ENCODE data around the gene CEP85. TPM values are rescaled to one million over a fixed set of nuclear protein-coding genes. Genes with fewer than 3 reads are reported as not detected.
"Not testable (repeated sequence)": the region's sequence is repeated elsewhere in the genome, so short reads cannot be mapped to it uniquely, and the experiment has no call there.

Gene CEP85
- total RNA-seq, 1 donor from 2014 or later: 91.1 TPM

GRCh38 chr1:26302733-26303405 is 68.9 kb downstream of the CEP85 start:
- intact Hi-C loops (cut with micrococcal nuclease): no loop called here
- DNase-seq: peak; percentile 53
- peak; percentile 61 for ATAC-seq

- ATAC-seq: no peak
- intact Hi-C loops (cut with micrococcal nuclease): no loop called here
- no peak for DNase-seq
Measured at GRCh38 chr1:26305667-26306289, 71.8 kb downstream of the CEP85 start.

DNA sequence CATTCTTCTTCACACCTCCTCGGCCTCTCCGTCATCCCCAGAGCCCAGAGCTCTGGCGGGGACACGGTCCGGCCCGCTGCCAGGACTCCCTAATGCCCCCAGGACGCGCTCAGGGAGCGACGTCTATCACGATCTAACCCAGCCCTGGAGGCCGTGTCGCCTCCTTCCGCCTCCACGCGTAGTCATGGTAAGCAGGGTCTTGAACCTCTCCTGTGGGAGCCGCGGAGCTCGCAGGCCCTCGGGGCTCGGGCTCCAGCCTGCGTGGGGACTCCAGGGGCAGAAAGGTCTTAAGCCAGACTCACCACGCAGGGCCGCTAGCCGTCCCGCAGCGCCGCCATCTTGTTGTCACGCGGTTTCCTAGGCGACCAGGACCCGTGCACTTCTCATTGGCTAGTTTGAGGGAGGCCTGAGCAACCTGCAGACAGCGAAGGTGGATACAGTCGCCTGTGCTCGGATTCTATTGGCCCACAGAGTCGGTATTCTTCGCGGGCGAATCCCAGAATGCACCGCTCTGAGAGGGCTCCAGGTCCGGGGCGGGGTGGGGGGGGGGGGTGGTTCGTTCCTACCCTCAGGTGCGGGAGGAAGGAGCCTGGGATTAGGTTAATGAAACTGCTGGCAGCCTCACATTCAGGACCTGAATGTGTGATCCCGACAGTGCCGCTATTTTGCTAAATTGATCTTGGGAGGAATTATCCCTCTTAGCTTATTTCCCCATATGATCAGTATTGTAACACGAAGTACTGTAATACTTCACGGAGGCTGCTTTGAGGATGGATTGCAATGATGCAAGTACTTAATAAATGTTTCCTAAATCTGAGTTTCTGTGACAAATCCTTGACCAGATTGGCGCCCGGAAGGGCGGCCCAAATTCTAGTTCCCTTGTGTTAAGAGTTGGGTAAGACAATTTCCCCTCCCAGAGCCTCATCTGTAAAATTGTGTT is 72.6 kb downstream of the CEP85 start, which contains the start of gene UBXN11:
Gene UBXN11, minus strand, starts transcription at position 347 of the 940 bp plus-strand sequence. CDS start 3,753 bp downstream, outside the sequence.
- peak; percentile 94 for ATAC-seq
- peak; percentile 92 for DNase-seq

DNA sequence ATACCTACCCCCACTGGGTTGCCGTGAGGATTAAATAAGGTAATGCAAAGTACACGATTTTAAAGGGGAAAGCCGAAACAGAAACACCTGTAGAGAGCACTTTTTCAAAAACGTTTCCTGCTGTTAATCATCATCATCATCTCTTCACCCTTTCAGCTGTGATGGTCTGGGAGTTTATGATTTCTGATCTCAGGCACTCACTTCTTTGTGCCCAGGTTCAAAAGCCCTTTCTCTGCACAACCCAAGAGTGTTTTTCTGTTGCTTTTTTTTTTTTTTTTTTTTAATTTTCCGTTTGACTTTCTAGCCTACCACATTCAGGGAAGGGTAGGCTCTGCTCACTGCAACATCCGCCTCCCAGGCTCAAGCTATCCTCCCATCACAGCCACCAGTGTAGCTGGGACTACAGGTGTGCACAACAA is 73.4 kb downstream of the CEP85 start:
- no peak for ATAC-seq
- intact Hi-C loops (cut with micrococcal nuclease): no loop called here
- no peak for DNase-seq

More for the DNA sequence above, 72.6 kb downstream of the CEP85 start, which contains the start of gene UBXN11:
- intact Hi-C loops (cut with micrococcal nuclease): no loop called here

DNA sequence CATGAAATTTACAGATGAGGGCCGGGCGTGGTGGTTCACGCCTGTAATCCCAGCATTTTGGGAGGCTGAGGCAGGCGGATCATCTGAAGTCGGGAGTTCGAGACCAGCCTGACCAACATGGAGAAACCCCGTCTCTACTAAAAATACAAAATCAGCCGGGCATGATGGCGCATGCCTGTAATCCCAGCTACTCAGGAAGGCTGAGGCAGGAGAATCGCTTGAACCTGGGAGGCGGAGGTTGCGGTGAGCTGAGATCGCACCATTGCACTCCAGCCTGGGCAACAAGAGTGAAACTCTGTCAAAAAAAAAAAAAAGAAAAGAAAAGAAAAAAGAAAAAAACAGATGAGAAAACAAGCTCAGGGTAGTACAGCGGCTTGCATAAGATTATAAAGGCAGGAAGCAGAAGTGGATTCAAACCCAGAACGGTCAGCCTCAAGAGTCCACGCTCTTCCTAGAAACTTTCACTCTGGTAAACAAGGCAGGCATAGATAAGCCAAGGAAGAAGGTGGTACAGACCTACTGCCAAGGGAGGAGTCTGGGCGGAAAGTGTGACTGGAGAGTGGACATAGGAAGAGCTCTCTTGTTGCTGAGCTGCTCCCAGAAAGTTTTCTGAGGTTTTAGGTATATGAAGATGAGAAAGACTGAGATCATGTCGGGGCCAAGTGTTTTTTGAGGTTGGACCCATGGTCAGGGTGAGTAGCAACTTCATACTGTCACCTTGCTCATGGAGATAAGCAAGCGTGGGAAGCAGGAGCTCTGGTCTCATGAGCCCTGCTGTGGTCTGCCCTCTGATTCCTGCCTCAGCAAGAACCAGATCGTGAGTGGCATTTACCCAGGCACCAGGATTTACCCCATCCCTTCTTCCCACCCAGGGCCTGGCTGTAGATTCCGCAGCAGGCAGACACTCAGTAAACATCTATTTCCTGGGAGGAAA is 74.2 kb downstream of the CEP85 start:
- ATAC-seq; DNase-seq; intact Hi-C loops (cut with micrococcal nuclease): not testable (repeated sequence)

DNA sequence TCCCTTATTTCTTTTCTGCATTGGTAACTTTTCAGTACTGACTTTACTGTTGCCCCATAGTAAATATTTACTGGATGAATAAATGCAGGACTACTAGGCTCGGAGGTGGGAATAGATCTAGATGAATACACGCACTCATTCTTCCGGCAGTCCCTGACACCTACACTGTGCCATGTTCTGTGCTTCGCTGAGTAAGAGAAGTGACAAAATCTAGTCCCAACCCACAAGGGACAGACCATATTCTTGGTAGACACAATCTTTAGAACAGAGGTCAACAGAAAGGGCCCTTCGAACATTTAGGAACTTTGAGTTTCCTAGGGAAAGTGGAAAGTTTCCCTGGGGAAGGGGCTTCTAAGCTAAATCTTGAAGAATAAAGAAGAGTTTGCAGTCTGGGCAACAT is 80.5 kb downstream of the CEP85 start:
- ATAC-seq (no peak), DNase-seq (no peak)
- intact Hi-C loops (cut with micrococcal nuclease): no loop called here

GRCh38 chr1:26315874-26316850 is 82.2 kb downstream of the CEP85 start:
- ATAC-seq: no peak
- no peak for DNase-seq
- intact Hi-C loops (cut with micrococcal nuclease): no loop called here

- ATAC-seq: no peak
Measured at GRCh38 chr1:26317146-26317545, 83.1 kb downstream of the CEP85 start.

DNA sequence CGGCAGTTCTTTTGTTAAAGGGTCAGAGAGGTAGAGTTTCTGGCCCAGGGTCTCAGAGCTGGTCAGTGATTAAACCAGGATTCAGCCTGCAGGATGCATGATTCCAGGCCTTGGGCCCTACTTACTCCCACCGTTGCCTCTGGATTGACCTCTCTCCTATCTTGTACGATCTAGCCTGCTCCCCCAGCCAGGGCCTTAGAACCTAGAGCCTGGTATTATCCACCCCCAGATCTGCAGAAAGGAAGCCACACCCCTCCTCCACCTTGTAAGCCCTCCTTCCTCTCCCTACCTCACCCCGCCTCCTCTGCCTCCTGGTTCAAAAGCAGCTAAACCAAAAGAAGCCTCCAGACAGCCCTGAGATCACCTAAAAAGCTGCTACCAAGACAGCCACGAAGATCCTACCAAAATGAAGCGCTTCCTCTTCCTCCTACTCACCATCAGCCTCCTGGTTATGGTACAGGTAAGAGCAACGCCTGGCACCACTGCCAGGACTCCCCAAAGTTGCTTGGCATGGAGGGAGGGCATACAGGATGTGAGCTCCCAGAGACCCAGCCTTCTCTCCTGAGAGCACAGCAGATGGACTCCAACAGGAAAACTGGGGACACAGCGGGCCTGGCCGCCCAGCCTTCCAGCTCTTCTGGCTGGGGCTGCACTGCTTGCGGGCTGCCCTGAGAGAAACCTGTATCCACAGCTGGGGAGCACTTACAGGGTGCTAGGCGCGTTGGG is 83.8 kb downstream of the CEP85 start, which contains the start of gene CD52:
Gene CD52, plus strand, starts transcription at position 347 of the 726 bp plus-strand sequence. Its CDS starts 60 bp downstream, at position 407.
- no peak for ATAC-seq
- intact Hi-C loops (cut with micrococcal nuclease): no loop called here
- DNase-seq: no peak

More at GRCh38 chr1:26317146-26317545, 83.1 kb downstream of the CEP85 start:
- intact Hi-C loops (cut with micrococcal nuclease): no loop called here
- DNase-seq: no peak

DNA sequence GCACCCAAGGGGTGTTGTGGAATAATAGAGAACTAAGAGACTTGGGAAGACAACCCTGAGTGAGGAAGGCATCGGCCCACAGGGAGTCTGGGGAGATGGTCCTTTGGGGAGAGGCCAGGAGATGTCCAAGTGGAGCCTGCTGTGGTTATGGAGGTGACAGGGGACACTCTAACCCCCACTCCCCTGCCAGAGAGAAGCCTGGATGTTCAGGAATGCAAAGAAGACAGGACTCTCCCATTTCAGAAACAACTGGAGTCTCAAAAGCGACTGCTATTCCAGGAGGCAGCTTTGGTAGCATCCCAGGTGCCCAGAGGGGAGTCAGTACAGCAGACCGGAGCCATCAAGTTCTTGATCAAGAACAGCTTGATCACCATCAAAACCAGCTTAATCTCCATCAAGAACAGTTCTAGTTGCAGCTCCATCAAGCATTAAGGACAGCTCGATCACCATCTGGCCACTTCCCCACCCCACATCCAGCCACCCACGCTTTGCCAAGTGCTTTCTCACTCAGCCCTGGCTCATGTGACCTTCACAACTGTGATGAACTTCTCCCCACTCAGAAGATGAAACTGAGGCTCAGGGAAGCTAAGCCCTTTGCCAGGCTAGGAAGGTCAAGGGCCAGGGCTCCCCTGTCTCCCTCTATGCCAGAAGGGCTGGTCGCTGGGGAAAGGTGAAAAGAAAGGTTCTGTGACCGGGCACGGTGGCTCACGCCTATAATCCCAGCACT is 84.5 kb downstream of the CEP85 start:
- intact Hi-C loops (cut with micrococcal nuclease): no loop called here
- peak; percentile 30 for ATAC-seq
- peak; percentile 45 for DNase-seq

DNA sequence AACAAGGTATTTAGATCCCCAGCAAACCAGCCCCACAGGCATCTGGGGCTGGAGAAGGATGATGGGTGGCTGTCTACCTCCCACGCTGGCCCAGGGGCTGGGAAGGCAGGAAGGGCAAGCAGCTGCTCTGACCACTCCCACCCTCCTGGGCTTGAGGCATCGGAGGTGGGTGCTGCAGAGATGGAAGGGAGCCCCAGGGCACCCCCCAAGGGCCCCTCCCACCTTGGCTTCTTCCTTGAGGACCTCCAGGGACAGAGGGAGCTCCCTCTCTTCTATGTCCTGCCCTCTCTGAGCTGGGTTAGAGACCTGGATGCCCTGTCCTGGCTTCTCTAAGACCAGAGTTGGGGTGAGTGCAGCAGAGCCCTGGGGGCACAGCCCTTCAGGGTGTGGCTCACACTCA is 86.9 kb downstream of the CEP85 start:
- peak; percentile 16 for ATAC-seq
- intact Hi-C loops (cut with micrococcal nuclease): loop anchor here (5.0 kb wide), 1 partner anchor 44 kb away; no protein-coding TSS in a partner anchor
- no peak for DNase-seq

GRCh38 chr1:26321315-26322041 is 87.5 kb downstream of the CEP85 start:
- intact Hi-C loops (cut with micrococcal nuclease): loop anchor here (5.0 kb wide), 1 partner anchor 44 kb away; no protein-coding TSS in a partner anchor
- DNase-seq: peak; percentile 94
- peak; percentile 93 for ATAC-seq

- DNase-seq (no peak), ATAC-seq (no peak)
- intact Hi-C loops (cut with micrococcal nuclease): loop anchor here (5.0 kb wide), 1 partner anchor 45 kb away; no protein-coding TSS in a partner anchor
Measured at GRCh38 chr1:26322042-26322331, 88.0 kb downstream of the CEP85 start.

DNA sequence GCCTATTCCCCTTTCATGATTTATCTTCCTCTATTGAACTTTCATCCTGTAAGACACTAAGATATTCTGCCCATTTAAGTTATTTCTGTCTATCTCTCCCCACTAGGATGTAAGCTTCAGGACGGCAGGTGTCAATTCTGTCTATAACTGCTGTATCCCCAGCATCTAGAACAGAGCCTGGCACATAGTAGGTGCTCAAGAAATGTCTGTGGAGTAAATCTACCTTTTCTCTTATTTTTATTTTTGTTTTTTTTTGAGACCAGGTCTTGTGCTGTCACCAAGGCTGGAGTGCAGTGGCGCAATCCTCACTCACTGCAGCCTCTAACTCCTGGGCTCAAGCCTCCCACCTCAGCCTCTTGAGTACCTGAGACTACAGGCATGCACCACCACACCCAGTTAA is 89.4 kb downstream of the CEP85 start:
- no peak for ATAC-seq

DNA sequence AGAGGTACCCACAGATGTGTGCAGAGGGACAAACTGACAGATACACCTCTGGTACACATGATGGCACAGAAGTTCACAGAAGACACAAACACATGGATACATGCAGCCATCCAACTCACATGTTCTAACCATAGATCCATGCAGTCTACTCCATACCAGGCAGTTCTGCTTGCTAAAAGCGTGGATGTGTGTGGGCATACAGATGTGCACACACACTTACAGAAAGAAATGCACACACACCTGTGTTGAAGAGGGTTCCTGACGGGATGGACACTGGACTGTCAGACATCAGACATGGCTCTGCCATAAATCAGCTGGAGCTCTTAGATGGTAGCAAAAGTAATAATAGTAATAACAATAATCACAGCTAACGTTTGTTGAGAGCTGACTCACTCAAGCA is 90.5 kb downstream of the CEP85 start:
- DNase-seq: no peak
- ATAC-seq: no peak
- intact Hi-C loops (cut with micrococcal nuclease): loop anchor here (5.0 kb wide), 1 partner anchor 47 kb away; no protein-coding TSS in a partner anchor

More for the DNA sequence above, 89.4 kb downstream of the CEP85 start:
- no peak for DNase-seq
- intact Hi-C loops (cut with micrococcal nuclease): loop anchor here (5.0 kb wide), 1 partner anchor 46 kb away; no protein-coding TSS in a partner anchor
